ENCODE data around the gene ZDHHC7. TPM values are rescaled to one million over a fixed set of nuclear protein-coding genes. Genes with fewer than 3 reads are reported as not detected.

Gene ZDHHC7
- total and polyA plus RNA-seq, 9 of the 15 experiments (the other 6 are each of a cell fraction or from before 2014, with no cell fraction given), result 1.7 to 49.7 (median 37.4) TPM

GRCh38 chr16:84925092-84925772, 86.1 kb downstream of the ZDHHC7 start (continued):
- 0 out of 2 replicates have a peak, but pooled peaks have one; percentile 3 for TF ChIP-seq CEBPG (CRISPR knock-in tag; IDR thresholded peaks at IDR 0.05)
- no peak for TF ChIP-seq CEBPG (tag; conservative IDR thresholded peaks at IDR 0.05 in 1 of 2, IDR thresholded peaks at IDR 0.05 in 1 of 2)
- no peak for TF ChIP-seq DIDO1 (tag; IDR thresholded peaks at IDR 0.05; ENCODE audit: low read depth)
- peak; percentile 41 for TF ChIP-seq CTCFL (IDR thresholded peaks at IDR 0.05; ENCODE audit: borderline replicate concordance, insufficient read depth, low read depth, low read length, poor library complexity, severe bottlenecking)
- TF ChIP-seq MYNN (IDR thresholded peaks at IDR 0.05), result 0 out of 2 replicates have a peak, but pooled peaks have one; percentile 56
- TF ChIP-seq MYNN (CRISPR knock-in tag; IDR thresholded peaks at IDR 0.05), result no peak
- TF ChIP-seq MAZ (CRISPR knock-in tag; conservative IDR thresholded peaks at IDR 0.05 in 1 of 2, IDR thresholded peaks at IDR 0.05 in 1 of 2), result peak; percentile 79 to 86
- TF ChIP-seq NR2C2 (CRISPR knock-in tag; IDR thresholded peaks at IDR 0.05), result no peak
- 0 out of 2 replicates have a peak, but pooled peaks have one; percentile 8 for TF ChIP-seq NR2C2 (tag; IDR thresholded peaks at IDR 0.05)
- 0 out of 2 replicates have a peak, but pooled peaks have one; percentile 51 for TF ChIP-seq PHF21A (IDR thresholded peaks at IDR 0.05; ENCODE audit: borderline replicate concordance, low read depth)
- TF ChIP-seq PHF20 (IDR thresholded peaks at IDR 0.05; ENCODE audit: partially characterized antibody), result peak; percentile 44
- TF ChIP-seq SMC3 (conservative IDR thresholded peaks at IDR 0.05; ENCODE audit: insufficient read depth, low read depth, low read length), result peak; percentile 99
- TF ChIP-seq ARNT (IDR thresholded peaks at IDR 0.05), result 0 out of 4 replicates have a peak, but pooled peaks of 1 of the 2 experiments have one; percentile 58
- TF ChIP-seq ZHX1 (conservative IDR thresholded peaks at IDR 0.05; ENCODE audit: low read length), result 0 out of 2 replicates have a peak, but pooled peaks have one; percentile 27
- TF ChIP-seq YY1 (IDR thresholded peaks at IDR 0.05; ENCODE audit: borderline replicate concordance in 1 of 3, control insufficient read depth in 1 of 3, extremely low read depth in 1 of 3, insufficient read depth in 3 of 3, insufficient read length in 1 of 3, insufficient replicate concordance in 2 of 3, low read depth in 1 of 3, low read length in 2 of 3), result peak; percentile 27 to 68 (median 37)
- TF ChIP-seq YBX1 (IDR thresholded peaks at IDR 0.05), result no peak
- TF ChIP-seq HDGF (IDR thresholded peaks at IDR 0.05), result 0 out of 2 replicates have a peak, but pooled peaks have one; percentile 72
- TF ChIP-seq ARID2 (IDR thresholded peaks at IDR 0.05), result peak; percentile 93
- TF ChIP-seq ZZZ3 (IDR thresholded peaks at IDR 0.05), result no peak
- TF ChIP-seq DACH1 (IDR thresholded peaks at IDR 0.05; ENCODE audit: partially characterized antibody), result no peak
- no peak for TF ChIP-seq CSDE1 (IDR thresholded peaks at IDR 0.05)
- TF ChIP-seq KLF13 (tag; IDR thresholded peaks at IDR 0.05; ENCODE audit: borderline replicate concordance, low read depth), result no peak
- TF ChIP-seq JUND (IDR thresholded peaks at IDR 0.05; ENCODE audit: borderline replicate concordance, low read depth, low read length), result peak; percentile 48; the same call in 1 of the 2 replicates
- no peak for TF ChIP-seq JUND (tag; IDR thresholded peaks at IDR 0.05; ENCODE audit: borderline replicate concordance, low read depth, low read length)

All from K562 (cell line).